Erythroblast (primary cell): ENCODE results near the gene ITIH4.

Experiments used
- DNase-seq, 2 experiments: peaks; one replicate each; lab custom pipeline; 2025; lab: John Stamatoyannopoulos, UW
- GATA1 ChIP-seq: IDR thresholded peaks from 2 replicates; pipeline ENCODE4 v1.6.1; 2011; ENCODE audit warnings: low read depth, mild to moderate bottlenecking, control low read depth, low read length, moderate library complexity
- POLR2A ChIP-seq: IDR thresholded peaks from 2 replicates; pipeline ENCODE4 v1.6.1; 2011; ENCODE audit warnings: mild to moderate bottlenecking, low read length

Gene ITIH4

GRCh38 chr3:52845157-52845556 lies 14.7 kb upstream of the ITIH4 start:
- TF ChIP-seq GATA1 = no peak
- TF ChIP-seq POLR2A = no peak

DNA sequence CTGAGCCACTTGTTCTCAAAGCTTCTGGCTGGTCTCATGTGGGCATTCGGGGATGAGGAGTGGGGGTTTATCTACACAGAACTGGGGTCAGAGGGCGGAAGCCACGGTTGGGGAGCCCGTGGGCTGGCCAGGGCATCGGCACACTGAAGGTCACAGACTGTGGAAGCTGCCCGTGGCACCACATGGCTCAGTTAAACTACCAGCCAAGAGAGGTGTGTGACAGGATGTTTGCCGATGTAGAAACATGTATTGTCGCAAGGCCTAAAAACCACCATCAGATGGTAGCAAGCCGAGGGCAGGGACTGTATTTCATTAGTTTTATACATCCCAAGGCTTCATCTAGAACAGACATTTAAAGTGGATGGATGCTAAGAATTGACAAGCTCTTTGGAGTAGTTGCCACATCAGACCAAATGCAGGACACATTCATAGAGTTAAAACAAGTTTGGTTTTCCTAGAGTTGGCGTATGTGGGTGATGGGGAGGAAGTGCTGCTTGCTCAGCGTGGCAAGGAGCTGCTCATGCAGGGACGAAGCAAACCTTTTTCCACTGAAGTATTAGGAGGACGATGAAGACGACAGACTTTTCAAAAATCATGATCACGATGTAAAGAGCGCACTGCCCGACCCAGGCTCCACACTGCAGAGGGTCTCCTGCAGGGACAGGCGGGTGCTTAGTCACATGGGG lies 14.0 kb upstream of the ITIH4 start:
- DNase-seq = no peak
- TF ChIP-seq POLR2A (no peak), GATA1 (no peak)

More at GRCh38 chr3:52845157-52845556, 14.7 kb upstream of the ITIH4 start:
- no peak for DNase-seq

- TF ChIP-seq POLR2A (no peak), GATA1 (no peak)
- no peak for DNase-seq
These were observed 13.4 kb upstream of the ITIH4 start for GRCh38 chr3:52843881-52844280.

- DNase-seq = no peak
- TF ChIP-seq POLR2A = no peak
These were observed 12.8 kb upstream of the ITIH4 start for GRCh38 chr3:52843108-52843865.

DNA sequence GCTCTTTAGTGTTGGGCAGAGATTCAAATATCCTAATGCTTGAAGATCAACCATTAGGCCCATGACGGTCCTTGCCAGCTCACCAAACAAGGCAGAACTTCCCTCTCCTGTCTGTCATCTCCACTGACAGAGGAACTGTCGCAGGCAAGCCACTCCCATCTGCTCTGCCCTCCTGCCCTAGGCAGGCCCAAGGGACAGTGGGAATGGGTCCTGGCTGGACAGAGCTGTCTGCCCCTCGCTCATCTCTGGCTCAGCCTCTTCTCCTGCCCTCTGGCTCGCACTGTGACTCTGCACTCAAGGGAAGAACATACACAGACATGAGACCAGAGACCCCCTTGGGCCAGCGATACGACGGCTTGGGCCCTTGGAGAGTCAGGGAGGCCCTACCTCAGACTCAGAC lies 12.0 kb upstream of the ITIH4 start:
- no peak for TF ChIP-seq POLR2A
- no peak for TF ChIP-seq GATA1
- DNase-seq = no peak

GRCh38 chr3:52841981-52842340 lies 11.5 kb upstream of the ITIH4 start:
- DNase-seq = no peak
- TF ChIP-seq POLR2A (no peak), GATA1 (no peak)

DNA sequence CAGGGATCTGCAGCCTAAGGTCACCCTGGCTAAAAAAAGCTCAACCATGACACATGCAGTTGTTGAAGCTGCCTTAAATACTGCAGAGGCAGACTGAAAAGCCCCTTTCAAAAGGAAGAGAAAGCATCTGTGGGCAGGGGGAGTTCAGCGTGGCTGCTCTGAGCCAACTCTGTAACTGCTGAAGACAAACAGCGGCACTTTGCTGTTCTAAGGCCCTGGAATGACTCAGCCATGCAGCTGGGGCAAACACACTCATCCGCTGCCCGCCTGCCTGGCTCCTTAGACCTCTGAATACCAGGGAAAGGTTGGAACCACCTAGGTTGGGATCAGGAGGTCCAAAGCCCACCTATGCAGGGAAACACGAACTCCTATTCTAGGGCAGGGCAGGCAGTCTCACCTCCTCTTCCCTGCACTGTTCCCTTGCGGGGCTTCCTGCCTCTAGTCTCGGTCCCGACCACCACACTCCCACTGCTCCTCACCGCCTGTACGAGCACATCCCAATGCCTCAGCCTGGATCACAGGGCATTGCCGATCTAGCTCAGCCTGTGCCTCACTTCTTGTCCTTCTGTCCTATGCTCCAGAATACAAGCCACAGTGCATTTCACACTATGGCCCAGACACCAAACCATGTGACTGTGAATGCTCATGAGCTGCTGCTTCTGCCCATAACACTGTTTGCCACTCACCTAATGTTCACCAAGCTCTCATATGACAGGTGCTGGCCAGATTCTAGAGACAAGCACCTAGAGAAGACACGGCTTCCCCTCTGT lies 10.9 kb upstream of the ITIH4 start:
- no peak for TF ChIP-seq GATA1
- TF ChIP-seq POLR2A = no peak
- no peak for DNase-seq

- TF ChIP-seq GATA1 = no peak
- no peak for DNase-seq
These were observed 9.5 kb upstream of the ITIH4 start for GRCh38 chr3:52839892-52840545.

GRCh38 chr3:52839268-52839575 lies 8.8 kb upstream of the ITIH4 start:
- TF ChIP-seq POLR2A (no peak), GATA1 (no peak)
- no peak for DNase-seq

DNA sequence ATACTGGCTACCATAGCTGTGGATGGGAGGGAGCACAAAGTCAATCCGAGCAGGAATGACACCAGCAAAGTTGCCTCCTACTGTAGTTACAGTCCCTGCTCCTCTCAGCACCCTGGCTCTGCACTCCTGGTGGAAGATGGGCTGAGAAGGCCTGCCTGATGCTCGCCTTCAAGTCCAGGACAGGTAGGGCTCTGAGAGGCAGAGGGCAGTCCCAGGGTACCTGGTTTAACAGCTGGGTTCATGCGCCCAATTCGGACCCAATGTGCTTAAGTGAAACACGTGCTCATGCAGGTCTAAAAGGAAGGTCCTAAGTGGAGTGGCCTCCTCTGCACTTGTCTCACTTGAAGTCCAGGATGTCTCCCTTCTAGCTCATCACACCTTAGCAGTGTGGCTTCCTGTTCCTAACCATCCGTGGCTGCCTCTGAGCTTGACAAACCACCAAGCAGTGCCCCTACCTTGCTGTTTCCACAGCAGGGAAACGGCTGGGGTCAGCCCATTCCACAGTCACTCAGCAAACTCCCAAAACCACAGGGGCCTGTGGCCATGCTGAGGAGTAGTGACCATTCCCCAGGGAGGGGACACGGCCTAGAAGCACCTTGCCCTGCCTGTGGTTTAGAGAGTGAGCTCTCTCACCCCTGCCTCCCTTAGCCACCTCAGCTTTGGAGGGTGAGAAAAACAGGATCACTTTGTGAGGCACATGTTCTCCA lies 8.2 kb upstream of the ITIH4 start:
- TF ChIP-seq POLR2A (no peak), GATA1 (no peak)
- DNase-seq = no peak

DNA sequence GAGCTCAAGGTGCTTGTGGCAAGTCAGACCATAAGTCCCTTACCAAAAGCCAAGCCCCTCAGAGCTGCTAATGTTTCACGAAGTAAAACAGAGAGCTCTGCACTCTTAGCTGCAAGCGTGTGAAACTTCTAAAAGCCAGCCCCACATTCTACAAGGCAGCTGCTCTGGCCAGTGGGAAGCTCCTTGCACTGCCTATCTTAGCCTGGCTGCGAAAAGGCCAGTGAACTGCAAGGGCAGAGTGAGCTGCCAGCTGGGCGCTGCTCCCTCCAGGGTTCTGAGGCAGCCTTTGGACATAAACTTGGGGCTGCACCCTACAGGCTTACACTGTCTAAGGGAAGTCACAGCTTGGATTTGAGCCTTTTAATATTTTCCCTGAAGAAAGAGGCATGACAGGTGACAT lies 6.5 kb upstream of the ITIH4 start:
- no peak for DNase-seq
- TF ChIP-seq POLR2A (no peak), GATA1 (no peak)

GRCh38 chr3:52836471-52836845 lies 6.0 kb upstream of the ITIH4 start:
- DNase-seq = no peak
- TF ChIP-seq POLR2A (no peak), GATA1 (no peak)

GRCh38 chr3:52835766-52836470 lies 5.4 kb upstream of the ITIH4 start:
- DNase-seq = no peak
- TF ChIP-seq POLR2A (no peak), GATA1 (no peak)
